Left ventricle myocardium superior (tissue), 1 donor: ENCODE measurements around the gene MGAT4A. TPM values are rescaled to one million over a fixed set of nuclear protein-coding genes. Genes with fewer than 3 reads are reported as not detected.
A peak's percentile ranks its signal among the peaks of the same experiment; 100 is the strongest.

ENCODE experiments used
- ATAC-seq: fragments of 200-7000 bp; cut with Tn5 transposase; one replicate; pipeline ENCODE4 v1.9.1; 2020; ENCODE audit warnings: mild to moderate bottlenecking, moderate library complexity
- DNase-seq: peaks from one replicate; pipeline ENCODE4 v3.0.0-alpha.2; 2020
- intact Hi-C: fragments of 100-400 bp; cut with micrococcal nuclease; formaldehyde crosslinking; loops from one replicate; pipeline ENCODE4 v1.11.0; 2022
- total RNA-seq: library from RNA; stranded (reverse); fragmentation: NEBNext Ultra II Directional; extraction: Animal tissue kit (Norgen Biotek cat#: 25700); gene quantifications from one replicate; pipeline ENCODE4 v1.2.1, GENCODE V29; 2021
- donor health status: DM: no; HTN: yes; CAD: no; lungs with severe emphysema.

MGAT4A gene
- total RNA-seq, 1 donor from 2014 or later: 18.8 TPM

DNA sequence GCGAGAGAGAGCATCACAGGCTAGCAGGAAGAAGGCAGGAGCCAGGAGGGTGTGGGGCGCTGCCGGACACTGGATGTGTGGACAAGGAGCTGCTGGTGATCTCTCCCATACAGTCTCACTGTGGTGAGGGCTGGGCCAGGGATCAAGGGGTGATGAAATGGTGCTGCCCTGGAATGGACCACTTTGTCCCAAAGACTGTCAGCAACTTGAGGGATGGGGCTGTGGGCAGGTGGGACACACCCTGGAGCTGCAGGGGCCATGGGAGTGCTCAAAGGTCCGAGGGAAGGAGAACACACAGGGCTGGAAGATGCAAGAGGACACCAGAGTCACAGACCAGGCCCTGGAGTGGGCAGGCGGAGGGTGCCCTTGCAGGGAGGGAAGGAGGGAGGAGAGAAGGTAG is 160.6 kb downstream of the MGAT4A start:
- intact Hi-C loops: no loop called here
- ATAC-seq: no peak
- DNase-seq: no peak

DNA sequence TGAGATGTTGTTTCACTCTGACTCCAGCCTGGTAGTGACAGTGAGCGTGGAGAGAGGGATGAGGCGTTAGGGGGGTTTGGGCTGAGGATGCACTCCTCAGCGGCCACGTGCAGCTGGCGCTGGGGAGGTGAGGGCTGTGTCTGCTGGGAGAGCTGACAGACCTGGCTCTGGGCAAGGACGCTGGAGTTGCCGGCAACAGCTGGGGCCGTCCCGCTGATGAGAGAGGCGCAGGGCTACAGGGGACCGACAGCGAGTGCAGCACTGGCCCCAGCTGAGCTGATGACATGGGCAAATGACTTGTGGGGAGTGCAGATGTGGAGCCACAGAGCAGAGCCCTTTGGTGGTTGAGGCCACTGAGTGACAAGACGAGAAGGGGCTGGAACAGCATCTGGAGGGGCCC is 161.0 kb downstream of the MGAT4A start:
- no peak for DNase-seq

DNA sequence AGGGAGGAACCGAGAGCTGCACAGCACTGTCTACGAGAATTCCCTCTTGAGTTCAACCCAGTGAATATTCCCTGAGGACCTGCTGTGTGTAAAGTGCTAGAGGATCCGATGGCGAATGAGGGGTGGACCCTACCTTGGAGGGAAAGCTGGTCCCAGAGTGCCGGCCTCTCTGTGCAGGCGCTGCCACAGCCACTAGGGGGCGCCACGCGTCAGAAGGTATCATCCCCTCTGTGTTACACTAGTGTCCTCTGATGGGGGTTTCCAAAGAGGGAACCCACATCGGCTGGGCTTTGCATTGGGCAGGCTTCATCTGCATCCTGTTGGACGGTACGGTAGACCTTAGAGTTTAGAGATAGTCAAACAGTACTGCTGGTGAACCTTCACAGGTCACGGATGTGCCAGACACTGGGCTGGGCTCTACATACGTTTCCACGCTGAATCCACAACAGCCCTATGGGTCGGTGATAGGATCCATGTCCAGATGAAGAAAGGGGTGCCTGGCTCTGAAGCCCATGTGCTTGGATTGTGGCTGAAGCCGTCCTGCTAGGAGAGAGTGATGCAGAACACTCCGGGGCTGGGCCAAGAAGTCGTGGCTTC is 161.6 kb downstream of the MGAT4A start:
- intact Hi-C loops: no loop called here
- ATAC-seq: peak; percentile 42

More for the DNA sequence above, 161.0 kb downstream of the MGAT4A start:
- intact Hi-C loops: no loop called here
- ATAC-seq: no peak

More for the DNA sequence above, 161.6 kb downstream of the MGAT4A start:
- peak; percentile 69 for DNase-seq

Other genes with a start within 250 kb of the MGAT4A start
- 28.2 TPM for gene COA5, start 122.6 kb downstream of the MGAT4A start, total RNA-seq
- gene UNC50, start 122.5 kb downstream of the MGAT4A start, total RNA-seq: 28.5 TPM
- 4.0 TPM for gene CRACDL, start 205.1 kb upstream of the MGAT4A start, total RNA-seq